Parathyroid adenoma (tissue), 2 donors: ENCODE data around the gene RBMS2.
"Not testable (repeated sequence)": the region's sequence is repeated elsewhere in the genome, so short reads cannot be mapped to it uniquely, and the experiment has no call there.

ENCODE experiments used
- H2AFZ ChIP-seq: fragments of 300-600 bp; sonication (generic); one replicate; pipeline ENCODE4 v1.7.0; 2017; ENCODE audit warnings: antibody characterized with exemption, mild to moderate bottlenecking
- H3K27ac ChIP-seq: fragments of 300-600 bp; sonication (generic); one replicate; pipeline ENCODE4 v1.7.0; 2017
- H3K27me3 ChIP-seq: fragments of 300-600 bp; sonication (generic); one replicate; pipeline ENCODE4 v1.7.0; 2017; ENCODE audit warnings: low read length; ENCODE audit not compliant: control insufficient read depth, insufficient read depth
- H3K36me3 ChIP-seq: fragments of 300-600 bp; sonication (generic); one replicate; pipeline ENCODE4 v1.7.0; 2017; ENCODE audit warnings: low read length; ENCODE audit not compliant: control insufficient read depth, insufficient read depth
- H3K4me1 ChIP-seq: fragments of 300-600 bp; sonication (generic); one replicate; pipeline ENCODE4 v1.7.0; 2017; ENCODE audit warnings: control low read depth
- H3K4me2 ChIP-seq: fragments of 300-600 bp; sonication (generic); one replicate; pipeline ENCODE4 v1.7.0; 2017; ENCODE audit warnings: low read length
- H3K4me3 ChIP-seq: fragments of 300-600 bp; sonication (generic); one replicate; pipeline ENCODE4 v1.7.0; 2017; ENCODE audit warnings: low read depth, low read length
- H3K79me2 ChIP-seq: fragments of 300-600 bp; sonication (generic); one replicate; pipeline ENCODE4 v1.7.0; 2017; ENCODE audit warnings: control low read depth
- H3K9ac ChIP-seq: fragments of 300-600 bp; sonication (generic); one replicate; pipeline ENCODE4 v1.7.0; 2017; ENCODE audit warnings: mild to moderate bottlenecking
- H3K9me3 ChIP-seq: fragments of 300-600 bp; sonication (generic); one replicate; pipeline ENCODE4 v1.7.0; 2017; ENCODE audit warnings: low read length; ENCODE audit not compliant: control insufficient read depth
- TF ChIP-seq, protein P1 (sequence below): fragments of 300-600 bp; sonication (generic); IDR thresholded peaks from one replicate; pipeline ENCODE4 v1.7.0; 2017; ENCODE audit warnings: antibody characterized with exemption, mild to moderate bottlenecking
- donor health status: primary hyperparathyroidism.

RBMS2 gene

GRCh38 chr12:56488041-56488955 is 33.3 kb upstream of the RBMS2 start, which contains the start of gene GLS2:
Gene GLS2, minus strand, starts transcription at chr12:56488161. Its CDS starts 43 bp downstream, at chr12:56488118.
- H3K27me3 ChIP-seq, result no peaks in the 10 kb centered on the region
- H3K4me1 ChIP-seq, result no peaks in the 10 kb centered on the region
- TF ChIP-seq, protein P1, sequence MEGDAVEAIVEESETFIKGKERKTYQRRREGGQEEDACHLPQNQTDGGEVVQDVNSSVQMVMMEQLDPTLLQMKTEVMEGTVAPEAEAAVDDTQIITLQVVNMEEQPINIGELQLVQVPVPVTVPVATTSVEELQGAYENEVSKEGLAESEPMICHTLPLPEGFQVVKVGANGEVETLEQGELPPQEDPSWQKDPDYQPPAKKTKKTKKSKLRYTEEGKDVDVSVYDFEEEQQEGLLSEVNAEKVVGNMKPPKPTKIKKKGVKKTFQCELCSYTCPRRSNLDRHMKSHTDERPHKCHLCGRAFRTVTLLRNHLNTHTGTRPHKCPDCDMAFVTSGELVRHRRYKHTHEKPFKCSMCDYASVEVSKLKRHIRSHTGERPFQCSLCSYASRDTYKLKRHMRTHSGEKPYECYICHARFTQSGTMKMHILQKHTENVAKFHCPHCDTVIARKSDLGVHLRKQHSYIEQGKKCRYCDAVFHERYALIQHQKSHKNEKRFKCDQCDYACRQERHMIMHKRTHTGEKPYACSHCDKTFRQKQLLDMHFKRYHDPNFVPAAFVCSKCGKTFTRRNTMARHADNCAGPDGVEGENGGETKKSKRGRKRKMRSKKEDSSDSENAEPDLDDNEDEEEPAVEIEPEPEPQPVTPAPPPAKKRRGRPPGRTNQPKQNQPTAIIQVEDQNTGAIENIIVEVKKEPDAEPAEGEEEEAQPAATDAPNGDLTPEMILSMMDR, result no peak
- no peaks in the 10 kb centered on the region for H3K79me2 ChIP-seq
- no peaks in the 10 kb centered on the region for H3K9me3 ChIP-seq
- H3K27ac ChIP-seq, result peak within 1 kb of the TSS; percentile 57
- peak within 1 kb of the TSS; percentile 31 for H3K9ac ChIP-seq
- H3K4me3 ChIP-seq, result peak within 1 kb of the TSS; percentile 67
- peak within 1 kb of the TSS; percentile 99 for H3K4me2 ChIP-seq
- no peaks in the 10 kb centered on the region for H3K36me3 ChIP-seq
- H2AFZ ChIP-seq, result peak within 1 kb of the TSS; percentile 98

DNA sequence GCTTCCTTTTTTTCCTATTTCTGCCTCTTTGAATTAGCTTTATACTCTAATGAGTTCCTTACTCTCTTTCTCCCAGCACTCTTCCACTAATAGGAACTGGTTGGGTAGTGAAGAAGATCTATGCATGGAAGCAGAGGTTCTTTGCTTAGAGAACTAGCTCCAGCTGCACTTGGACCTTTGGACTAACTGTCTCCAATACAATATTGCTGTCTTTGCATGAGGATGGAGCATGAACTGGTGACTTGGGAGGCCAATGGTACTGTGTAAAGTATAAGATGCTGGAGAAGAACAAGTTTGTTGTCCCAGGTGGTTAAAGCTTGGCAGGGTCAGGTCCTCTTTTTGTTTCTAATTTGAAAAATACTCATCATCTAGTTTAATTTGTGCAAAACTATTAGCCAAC is 31.3 kb upstream of the RBMS2 start:
- Histone ChIP-seq H3K4me3 (no peak overlapping the region), H3K4me1 (no peaks in the 10 kb centered on the region), H3K9me3 (no peaks in the 10 kb centered on the region), H3K27ac (no peak overlapping the region), H3K79me2 (no peaks in the 10 kb centered on the region), H2AFZ (no peak overlapping the region), H3K9ac (no peak overlapping the region), H3K27me3 (no peaks in the 10 kb centered on the region), H3K36me3 (no peaks in the 10 kb centered on the region), H3K4me2 (no peak overlapping the region)
- TF ChIP-seq, protein P1, result no peak

DNA sequence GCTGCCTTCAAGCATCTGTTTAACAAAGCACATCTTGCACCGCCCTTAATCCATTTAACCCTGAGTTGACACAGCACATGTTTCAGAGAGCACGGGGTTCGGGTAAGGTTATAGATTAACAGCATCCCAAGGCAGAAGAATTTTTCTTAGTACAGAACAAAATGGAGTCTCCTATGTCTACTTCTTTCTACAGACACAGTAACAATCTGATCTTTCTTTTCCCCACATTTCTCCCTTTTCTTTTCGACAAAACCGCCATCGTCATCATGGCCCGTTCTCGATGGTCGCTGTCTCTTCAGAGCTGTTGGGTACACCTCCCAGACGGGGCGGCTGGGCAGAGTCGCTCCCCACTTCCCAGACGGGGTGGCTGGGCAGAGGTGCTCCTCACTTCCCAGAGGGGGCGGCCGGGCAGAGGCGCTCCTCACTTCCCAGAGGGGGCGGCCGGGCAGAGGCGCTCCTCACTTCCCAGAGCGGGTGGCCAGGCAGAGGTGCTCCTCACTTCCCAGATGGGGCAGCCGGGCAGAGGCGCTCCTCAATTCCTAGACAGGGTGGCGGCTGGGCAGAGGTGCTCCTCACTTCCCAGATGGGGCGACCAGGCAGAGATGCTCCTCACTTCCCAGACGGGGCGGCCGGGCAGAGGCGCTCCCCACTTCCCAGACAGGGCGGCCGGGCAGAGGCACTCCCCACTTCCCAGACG is 28.1 kb upstream of the RBMS2 start:
- H3K79me2 ChIP-seq, H3K4me1 ChIP-seq, H3K9ac ChIP-seq, H3K36me3 ChIP-seq, H3K9me3 ChIP-seq, H3K4me2 ChIP-seq, H3K27ac ChIP-seq, H3K4me3 ChIP-seq, H2AFZ ChIP-seq, H3K27me3 ChIP-seq: not testable (repeated sequence)

GRCh38 chr12:56494106-56494415 is 27.6 kb upstream of the RBMS2 start:
- H3K4me2 ChIP-seq, H3K9ac ChIP-seq, H3K9me3 ChIP-seq, H3K4me3 ChIP-seq, H3K79me2 ChIP-seq, H2AFZ ChIP-seq, H3K27me3 ChIP-seq, H3K36me3 ChIP-seq, H3K4me1 ChIP-seq, H3K27ac ChIP-seq: not testable (repeated sequence)

- H3K4me1 ChIP-seq, H3K9ac ChIP-seq, H3K27me3 ChIP-seq, H3K36me3 ChIP-seq, H3K9me3 ChIP-seq, H2AFZ ChIP-seq, H3K79me2 ChIP-seq, H3K4me2 ChIP-seq, H3K27ac ChIP-seq, H3K4me3 ChIP-seq: not testable (repeated sequence)
Measured at GRCh38 chr12:56494481-56494880, 27.1 kb upstream of the RBMS2 start.

DNA sequence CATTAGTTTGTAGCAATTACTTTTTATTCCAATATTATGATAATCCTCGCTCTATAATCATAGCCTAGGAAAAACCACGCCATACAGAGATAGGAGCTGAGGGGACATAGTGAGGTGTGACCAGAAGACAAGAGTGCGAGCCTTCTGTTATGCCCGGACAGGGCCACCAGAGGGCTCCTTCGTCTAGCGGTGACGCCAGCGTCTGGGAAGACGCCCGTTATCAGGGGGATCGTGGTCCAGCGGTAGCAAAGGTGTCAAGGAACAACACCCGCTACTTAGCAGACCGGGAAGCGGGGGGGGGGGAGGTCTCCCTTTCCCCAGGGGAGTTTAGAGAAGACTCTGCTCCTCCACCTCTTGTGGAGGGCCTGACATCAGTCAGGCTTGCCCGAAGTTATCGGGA is 24.9 kb upstream of the RBMS2 start:
- not testable (repeated sequence) for H3K4me2 ChIP-seq, H3K27me3 ChIP-seq, H3K4me3 ChIP-seq, H3K9ac ChIP-seq, H3K4me1 ChIP-seq, H3K36me3 ChIP-seq, H3K27ac ChIP-seq, H3K9me3 ChIP-seq, H3K79me2 ChIP-seq, H2AFZ ChIP-seq
- TF ChIP-seq, protein P1, result peak; percentile 38

- H3K4me2 ChIP-seq, H3K4me1 ChIP-seq, H3K27me3 ChIP-seq: not testable (repeated sequence)
Measured at GRCh38 chr12:56498126-56498902, 23.3 kb upstream of the RBMS2 start.

DNA sequence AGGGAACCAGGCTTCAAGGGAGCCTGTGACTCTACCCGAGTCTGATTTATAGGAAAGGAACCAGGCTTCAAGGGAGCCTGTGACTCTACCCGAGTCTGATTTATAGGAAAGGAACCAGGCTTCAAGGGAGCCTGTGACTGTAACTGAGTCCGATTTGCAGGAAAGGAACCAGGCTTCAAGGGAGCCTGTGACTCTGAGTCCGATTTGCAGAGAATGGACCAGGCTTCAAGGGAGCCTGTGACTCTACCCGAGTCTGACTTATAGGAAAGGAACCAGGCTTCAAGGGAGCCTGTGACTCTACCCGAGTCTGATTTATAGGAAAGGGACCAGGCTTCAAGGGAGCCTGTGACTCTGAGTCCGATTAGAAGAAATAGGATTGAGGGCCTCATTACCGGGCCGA is 22.2 kb upstream of the RBMS2 start:
- H3K4me3 ChIP-seq, H2AFZ ChIP-seq, H3K27ac ChIP-seq, H3K9me3 ChIP-seq, H3K27me3 ChIP-seq, H3K79me2 ChIP-seq, H3K4me1 ChIP-seq, H3K9ac ChIP-seq, H3K36me3 ChIP-seq, H3K4me2 ChIP-seq: not testable (repeated sequence)

More at GRCh38 chr12:56498126-56498902, 23.3 kb upstream of the RBMS2 start:
- H3K79me2 ChIP-seq, H3K9me3 ChIP-seq, H2AFZ ChIP-seq, H3K27ac ChIP-seq, H3K36me3 ChIP-seq, H3K9ac ChIP-seq, H3K4me3 ChIP-seq: not testable (repeated sequence)
